ENCODE data around the gene GP2. TPM values are rescaled to one million over a fixed set of nuclear protein-coding genes. Genes with fewer than 3 reads are reported as not detected.

The GP2 gene
- total and polyA plus RNA-seq, 2 of the 4 experiments (the other 2 are of a cell fraction): not detected

GRCh38 chr16:20325005-20325404 is 2.3 kb downstream of the GP2 start:
- BruUV-seq (replicated peaks): no TSS peak
- intact Hi-C loops (cut with micrococcal nuclease): no loop called here

More at GRCh38 chr16:20325005-20325404, 2.3 kb downstream of the GP2 start:
- TF ChIP-seq SMC3 (IDR thresholded peaks at IDR 0.05; ENCODE audit: low read depth, low read length) (no peak), RFX5 (IDR thresholded peaks at IDR 0.05; ENCODE audit: low read depth, low read length) (no peak), NFE2L2 (IDR thresholded peaks at IDR 0.05; ENCODE audit: low read depth, low read length) (no peak), RCOR1 (IDR thresholded peaks at IDR 0.05; ENCODE audit: insufficient replicate concordance, low read length) (no peak), CHD1 (IDR thresholded peaks at IDR 0.05; ENCODE audit: low read depth, low read length) (no peak), FOS (IDR thresholded peaks at IDR 0.05; ENCODE audit: low read depth, low read length) (no peak), MAZ (IDR thresholded peaks at IDR 0.05; ENCODE audit: borderline replicate concordance, low read depth, low read length) (no peak), MXI1 (IDR thresholded peaks at IDR 0.05; ENCODE audit: borderline replicate concordance, low read depth, low read length) (no peak), CEBPB (IDR thresholded peaks at IDR 0.05; ENCODE audit: low read depth, low read length) (no peak), BHLHE40 (IDR thresholded peaks at IDR 0.05; ENCODE audit: low read depth, low read length) (no peak)
- no peak for ATAC-seq (ENCODE audit: low read depth)
- Histone ChIP-seq H4K5ac (ENCODE audit: low read depth, low read length) (no peak overlapping the region), H2AK5ac (ENCODE audit: low read depth, low read length) (no peak overlapping the region), H2BK15ac (ENCODE audit: low read depth, low read length) (no peak overlapping the region), H3K9ac (ENCODE audit: low read depth, low read length) (no peak overlapping the region), H3K14ac (replicated peaks; ENCODE audit: low read depth, low read length) (no peak overlapping the region), H3K56ac (ENCODE audit: extremely low read depth, insufficient read depth, low read length) (no peak overlapping the region), H3K36me3 (ENCODE audit: control insufficient read depth, insufficient read depth, low read length) (no peaks in the 10 kb centered on the region), H3K18ac (ENCODE audit: low read depth, low read length) (no peak overlapping the region), H3K23ac (ENCODE audit: low read depth, low read length) (no peak overlapping the region), H3K4me2 (ENCODE audit: low read depth, low read length) (no peak overlapping the region), H4K8ac (ENCODE audit: low read depth in 2 of 2, low read length in 2 of 2) (no peak overlapping the region), H4K91ac (ENCODE audit: insufficient read depth, low read depth, low read length) (no peak overlapping the region), H2BK120ac (ENCODE audit: low read depth, low read length) (no peak overlapping the region), H3K9me1 (ENCODE audit: insufficient read depth, low read length) (no peaks in the 10 kb centered on the region), H3K79me1 (ENCODE audit: low read depth in 1 of 2, low read length in 2 of 2) (no peaks in the 10 kb centered on the region), H2BK20ac (ENCODE audit: low read depth, low read length) (no peak overlapping the region), H3K9me3 (ENCODE audit: control insufficient read depth, insufficient read depth, low read length) (peaks cover 18% of the 10 kb centered on the region), H3K4me1 (ENCODE audit: control insufficient read depth, insufficient read depth, low read length) (no peaks in the 10 kb centered on the region), H3K4me3 (ENCODE audit: insufficient read depth, low read depth, low read length) (no peak overlapping the region), H2AFZ (replicated peaks; ENCODE audit: low read length, poor library complexity) (no peak overlapping the region), H4K20me1 (ENCODE audit: insufficient read depth, low read length) (no peaks in the 10 kb centered on the region), H3K4ac (ENCODE audit: low read depth, low read length) (no peak overlapping the region), H2AK9ac (replicated peaks; ENCODE audit: low read depth, low read length, poor library complexity) (no peak overlapping the region), H3K27me3 (ENCODE audit: control insufficient read depth, insufficient read depth, low read length) (no peaks in the 10 kb centered on the region), H3K27ac (ENCODE audit: insufficient read depth, low read length) (no peak overlapping the region), H2BK5ac (ENCODE audit: low read depth, low read length, poor library complexity, severe bottlenecking) (no peak overlapping the region)
- DNase-seq: no peak
- POLR2A ChIA-PET (ENCODE audit: unreplicated experiment): no interaction called here
- in situ Hi-C loops (cut with MboI; ENCODE audit: low sequenced_read_pairs) (loop anchor here (25.0 kb wide), 1 partner anchor 163 kb away; no protein-coding TSS in a partner anchor), dilution Hi-C loops (cut with HindIII; ENCODE audit: low sequenced_read_pairs, unreplicated experiment) (no loop called here)
- no CpG with 5 or more reads among the region's 3 CpGs for WGBS, 2 experiments (ENCODE audit: extremely low coverage in 2 of 2, insufficient read length in 1 of 2)
- CTCF ChIA-PET: no interaction called here
